Gastroesophageal sphincter (tissue), 4 donors: Measurements from ENCODE around the gene IMP3. TPM values are rescaled to one million over a fixed set of nuclear protein-coding genes. Genes with fewer than 3 reads are reported as not detected.
"Not testable (repeated sequence)": the region's sequence is repeated elsewhere in the genome, so short reads cannot be mapped to it uniquely, and the experiment has no call there.

Experiments
- ATAC-seq: fragments of 150-250 bp; one replicate; pipeline ENCODE4 v1.9.1; 2016; ENCODE audit warnings: mild to moderate bottlenecking, moderate library complexity
- H3K27ac ChIP-seq, 4 donors: fragments of 200-600 bp; sonication (generic) in 3 of 4; 1 replicate in 3 of 4; 2 replicates in 1 of 4; pipeline ENCODE4 v1.5.1; 2016 to 2019
- H3K27me3 ChIP-seq: fragments of 200-600 bp; sonication (generic); one replicate; pipeline ENCODE4 v1.5.1; 2019
- H3K36me3 ChIP-seq, 2 donors: fragments of 200-600 bp; sonication (generic); one replicate each; pipeline ENCODE4 v1.5.1; 2019; ENCODE audit warnings: control low read depth in 1 of 2
- H3K4me1 ChIP-seq, 3 donors: fragments of 200-600 bp; sonication (generic); 1 replicate in 2 of 3; 2 replicates in 1 of 3; pipeline ENCODE4 v1.5.1; 2016 to 2019; ENCODE audit warnings: control low read depth in 2 of 3
- H3K4me3 ChIP-seq, 2 donors: fragments of 200-600 bp; sonication (generic); one replicate each; pipeline ENCODE4 v1.5.1; 2019; ENCODE audit warnings: mild to moderate bottlenecking in 1 of 2, moderate library complexity in 1 of 2
- H3K9me3 ChIP-seq, 3 donors: fragments of 200-600 bp; sonication (generic); one replicate each; pipeline ENCODE4 v1.5.1; 2017 to 2019; ENCODE audit warnings: control low read depth in 2 of 3
- EP300 ChIP-seq: sonication (generic); formaldehyde crosslinking; IDR thresholded peaks from one replicate; pipeline ENCODE4 v1.6.1; 2017; ENCODE audit warnings: antibody characterized with exemption, mild to moderate bottlenecking
- POLR2A ChIP-seq, 2 donors: fragments of 450-650 bp; IDR thresholded peaks; one replicate each; pipeline ENCODE4 v1.6.1; 2017; ENCODE audit warnings: antibody characterized with exemption in 2 of 2, mild to moderate bottlenecking in 2 of 2, moderate library complexity in 1 of 2
- POLR2AphosphoS5 ChIP-seq: sonication (generic); formaldehyde crosslinking; IDR thresholded peaks from one replicate; pipeline ENCODE4 v1.6.1; 2017; ENCODE audit warnings: antibody characterized with exemption
- WGBS, 2 donors: methylation state at CpG; one replicate each; pipeline ENCODE4 v1.1.5; 2018; ENCODE audit warnings: low coverage in 1 of 2; 5-methylcytosine and 5-hydroxymethylcytosine counted together
- total RNA-seq, 4 donors: library from RNA; depleted of rRNA; stranded (reverse); fragments of >200 nt; gene quantifications; one replicate each; pipeline ENCODE4 v1.1.0, GENCODE V29; 2016
- TF ChIP-seq, protein P1 (sequence below), 4 experiments: fragments of 200-600 bp in 2 of 4; fragments of 450-650 bp in 2 of 4; sonication (generic) in 1 of 4; IDR thresholded peaks; one replicate each; pipeline ENCODE4 v1.5.1; 2017 to 2019; ENCODE audit warnings: antibody characterized with exemption in 4 of 4, mild to moderate bottlenecking in 2 of 4, moderate library complexity in 2 of 4

Gene IMP3
- total RNA-seq, 4 donors from 2014 or later: 72.8 to 94.9 (median 85.5) TPM

DNA sequence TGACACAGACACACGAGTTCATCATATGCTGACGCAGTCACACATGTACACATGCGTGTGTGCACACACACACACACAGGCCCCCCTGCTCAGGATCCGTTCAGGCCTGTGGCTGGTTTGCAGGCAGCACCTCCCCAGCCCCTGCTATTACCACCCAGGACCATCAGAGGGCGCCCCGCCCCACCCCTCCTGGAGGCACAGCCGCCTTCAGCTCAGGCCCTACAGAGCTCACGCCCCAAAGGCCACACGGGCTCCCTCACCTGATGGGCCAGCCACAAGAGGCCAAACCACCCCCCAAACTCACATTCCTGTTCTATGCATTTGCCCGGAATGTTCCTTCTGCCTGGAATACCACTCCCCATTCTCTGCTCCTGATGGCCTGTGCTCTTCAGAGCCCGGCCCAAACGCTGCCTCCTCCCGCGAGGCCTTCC, 46.2 kb upstream of the IMP3 start:
- Histone ChIP-seq H3K36me3 (peaks cover 0 to 86% of the 10 kb centered on the region in 2 donors), H3K4me1 (peaks cover 0 to 39% (median 10%) of the 10 kb centered on the region in 3 donors), H3K27ac (peak overlapping the region in 3 of 4 donors; percentile 42 to 66 (median 60))
- not testable (repeated sequence) for H3K9me3 ChIP-seq, H3K4me3 ChIP-seq, H3K27me3 ChIP-seq
- 0% methylated on average over 1 of the region's 14 CpGs; no CpG with 5 or more reads in 1 of the 2 donors for WGBS, 2 donors
- TF ChIP-seq, protein P1, sequence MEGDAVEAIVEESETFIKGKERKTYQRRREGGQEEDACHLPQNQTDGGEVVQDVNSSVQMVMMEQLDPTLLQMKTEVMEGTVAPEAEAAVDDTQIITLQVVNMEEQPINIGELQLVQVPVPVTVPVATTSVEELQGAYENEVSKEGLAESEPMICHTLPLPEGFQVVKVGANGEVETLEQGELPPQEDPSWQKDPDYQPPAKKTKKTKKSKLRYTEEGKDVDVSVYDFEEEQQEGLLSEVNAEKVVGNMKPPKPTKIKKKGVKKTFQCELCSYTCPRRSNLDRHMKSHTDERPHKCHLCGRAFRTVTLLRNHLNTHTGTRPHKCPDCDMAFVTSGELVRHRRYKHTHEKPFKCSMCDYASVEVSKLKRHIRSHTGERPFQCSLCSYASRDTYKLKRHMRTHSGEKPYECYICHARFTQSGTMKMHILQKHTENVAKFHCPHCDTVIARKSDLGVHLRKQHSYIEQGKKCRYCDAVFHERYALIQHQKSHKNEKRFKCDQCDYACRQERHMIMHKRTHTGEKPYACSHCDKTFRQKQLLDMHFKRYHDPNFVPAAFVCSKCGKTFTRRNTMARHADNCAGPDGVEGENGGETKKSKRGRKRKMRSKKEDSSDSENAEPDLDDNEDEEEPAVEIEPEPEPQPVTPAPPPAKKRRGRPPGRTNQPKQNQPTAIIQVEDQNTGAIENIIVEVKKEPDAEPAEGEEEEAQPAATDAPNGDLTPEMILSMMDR (IDR thresholded peaks at IDR 0.05): peak in 3 of 4 experiments; percentile 80 to 91 (median 89)
- ATAC-seq: peak; percentile 78

DNA sequence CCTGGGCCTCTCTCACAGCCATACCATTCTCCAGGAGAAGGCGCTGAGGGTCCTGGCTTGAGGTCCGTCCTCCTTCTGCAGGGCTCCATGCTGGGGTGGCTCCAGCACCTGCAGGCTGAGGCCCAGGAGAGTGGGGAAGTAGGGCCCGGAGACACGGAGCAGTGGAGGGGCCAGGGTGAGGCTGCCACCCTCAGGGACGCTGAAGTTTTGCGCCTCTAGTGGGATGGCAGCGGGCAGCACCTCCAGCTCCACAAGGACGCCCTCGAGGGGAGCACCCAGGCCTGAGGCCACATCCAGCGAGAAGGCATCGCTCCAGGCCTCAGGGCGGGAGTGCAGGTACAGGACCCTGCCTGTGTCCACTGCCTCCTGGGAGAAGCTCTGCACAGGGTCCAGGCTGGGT, 45.2 kb upstream of the IMP3 start:
- H3K27me3 ChIP-seq: no peaks in the 10 kb centered on the region
- H3K27ac ChIP-seq: peak overlapping the region in 3 of 4 donors; percentile 35 to 66 (median 60)
- no peak for TF ChIP-seq EP300
- ATAC-seq: no peak
- H3K9me3 ChIP-seq: no peaks in the 10 kb centered on the region
- WGBS, 2 donors: no CpG with 5 or more reads among the region's 12 CpGs
- peaks cover 0 to 86% of the 10 kb centered on the region in 2 donors for H3K36me3 ChIP-seq
- no peak overlapping the region for H3K4me3 ChIP-seq
- peaks cover 0 to 39% (median 10%) of the 10 kb centered on the region in 3 donors for H3K4me1 ChIP-seq

DNA sequence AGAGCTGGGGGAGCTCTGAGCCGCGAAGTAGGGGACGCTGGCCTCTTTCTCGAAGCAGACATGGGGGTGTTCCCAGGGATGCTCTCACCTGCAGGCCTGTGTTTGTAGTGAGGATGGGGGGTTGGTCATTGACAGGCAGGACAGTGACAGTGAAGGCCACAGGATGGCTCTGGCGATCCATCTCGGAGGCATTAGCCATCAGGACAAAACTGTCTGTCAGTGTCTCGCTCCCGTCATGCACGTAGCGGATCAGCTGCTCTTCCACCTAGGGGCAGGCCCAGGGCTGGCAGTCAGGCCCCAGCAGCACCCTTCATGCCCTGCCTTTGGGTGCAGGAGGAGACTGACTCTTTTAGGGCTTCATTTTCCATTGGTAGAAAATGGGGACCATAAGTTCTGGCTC, 44.6 kb upstream of the IMP3 start:
- ATAC-seq: no peak
- Histone ChIP-seq H3K4me3 (no peak overlapping the region), H3K9me3 (no peaks in the 10 kb centered on the region), H3K4me1 (peaks cover 0 to 39% (median 10%) of the 10 kb centered on the region in 3 donors), H3K27me3 (no peaks in the 10 kb centered on the region), H3K36me3 (peaks cover 0 to 86% of the 10 kb centered on the region in 2 donors), H3K27ac (peak overlapping the region in 2 of 4 donors; percentile 35 to 66)
- WGBS, 2 donors: no CpG with 5 or more reads among the region's 10 CpGs
- TF ChIP-seq EP300: no peak
- TF ChIP-seq, protein P1 (IDR thresholded peaks at IDR 0.05): no peak
- no peak for TF ChIP-seq POLR2AphosphoS5
- no peak for TF ChIP-seq POLR2A (IDR thresholded peaks at IDR 0.05)

DNA sequence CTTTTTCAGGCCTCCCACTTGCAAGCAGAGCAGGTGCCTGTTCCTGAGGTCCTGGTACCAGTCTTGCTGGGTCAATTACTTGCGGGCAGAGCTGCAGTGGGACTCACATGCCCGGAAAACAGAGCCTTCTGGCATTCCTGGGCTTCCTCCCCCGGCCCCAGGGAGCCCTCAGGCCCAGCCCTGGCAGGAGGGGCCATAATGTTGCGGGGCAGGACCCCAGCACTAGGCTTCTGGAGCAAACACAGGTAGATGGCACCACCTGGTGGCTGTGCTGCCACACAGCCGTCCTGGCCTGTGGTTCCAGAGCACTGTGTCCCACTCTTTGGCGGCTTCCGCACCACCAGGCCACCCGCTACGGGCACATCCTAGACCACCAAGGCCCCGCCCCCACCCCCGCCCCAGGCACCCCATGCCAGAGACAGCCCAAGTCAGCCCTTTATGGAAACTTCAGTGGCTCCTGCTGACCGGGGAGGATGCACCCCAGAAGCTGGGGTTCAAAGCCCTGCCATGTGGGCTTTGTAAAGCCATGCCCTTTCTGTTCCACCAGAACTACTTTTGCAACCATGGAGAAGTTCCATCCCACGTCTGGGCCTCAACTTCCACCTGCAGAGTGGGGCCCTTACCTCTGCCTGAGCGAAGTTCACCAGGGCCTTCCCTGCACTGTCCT, 43.8 kb upstream of the IMP3 start:
- H3K4me3 ChIP-seq, H3K9me3 ChIP-seq, H3K27me3 ChIP-seq: not testable (repeated sequence)
- peak; percentile 69 for ATAC-seq
- H3K27ac ChIP-seq: peak overlapping the region in 3 of 4 donors; percentile 35 to 68 (median 66)
- WGBS, 2 donors: no CpG with 5 or more reads among the region's 14 CpGs
- peaks cover 0 to 86% of the 10 kb centered on the region in 2 donors for H3K36me3 ChIP-seq
- H3K4me1 ChIP-seq: peaks cover 0 to 39% (median 10%) of the 10 kb centered on the region in 3 donors
- TF ChIP-seq, protein P1 (IDR thresholded peaks at IDR 0.05): peak in 3 of 4 experiments; percentile 65 to 83 (median 69)

DNA sequence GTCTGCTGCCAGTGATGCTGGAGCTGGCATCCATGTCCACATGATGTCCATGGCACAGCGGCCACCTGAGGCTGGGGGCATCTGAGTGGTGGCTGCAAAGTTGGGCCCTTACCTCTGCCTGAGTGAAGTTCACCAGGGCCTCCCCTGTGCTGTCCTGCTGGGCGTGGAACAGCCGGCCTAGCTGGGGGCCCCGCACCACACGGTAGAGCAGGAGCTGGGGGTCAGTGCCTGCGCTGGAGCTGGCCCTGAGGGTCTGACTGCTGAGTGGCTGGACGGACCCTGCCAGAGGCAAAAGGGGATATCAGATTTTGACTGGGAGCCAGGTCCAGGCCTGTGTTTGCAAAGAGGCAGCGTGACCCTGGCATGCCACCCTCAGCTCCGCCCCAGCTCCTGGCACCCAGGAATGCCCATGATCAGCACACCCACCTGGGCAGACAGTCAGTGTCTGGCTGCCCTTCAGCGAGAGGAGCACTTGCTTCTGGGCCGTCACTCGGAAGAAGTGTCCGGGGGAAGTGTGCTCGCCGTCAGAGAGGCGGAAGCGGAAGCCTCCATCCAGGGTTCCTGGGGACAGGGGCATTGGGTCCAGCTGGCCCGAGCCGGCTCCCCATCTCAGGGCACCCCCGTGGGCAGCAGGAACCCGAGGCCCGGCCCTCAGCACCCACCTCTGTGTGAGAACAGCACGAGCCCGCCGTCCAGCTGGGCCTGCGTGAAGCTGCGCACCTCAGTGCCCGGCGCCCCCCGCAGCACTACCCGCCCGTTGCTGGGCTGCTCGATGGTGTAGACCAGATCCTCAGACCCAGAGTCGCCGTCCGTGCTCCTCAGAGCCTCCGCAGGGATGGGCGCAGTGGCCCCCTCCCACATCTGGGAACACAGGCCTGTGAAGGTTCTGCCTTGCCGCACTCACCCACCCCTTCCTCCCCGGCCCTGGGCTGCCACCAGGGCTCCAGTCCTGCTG, 42.4 kb upstream of the IMP3 start:
- H3K4me3 ChIP-seq: no peak overlapping the region
- H3K9me3 ChIP-seq: no peaks in the 10 kb centered on the region
- TF ChIP-seq POLR2AphosphoS5 (peak; percentile 2), EP300 (no peak)
- TF ChIP-seq, protein P1 (IDR thresholded peaks at IDR 0.05): no peak
- 86% methylated on average over 8 of the region's 40 CpGs; no CpG with 5 or more reads in 1 of the 2 donors for WGBS, 2 donors
- H3K36me3 ChIP-seq: peaks cover 0 to 86% of the 10 kb centered on the region in 2 donors
- no peak for ATAC-seq
- no peaks in the 10 kb centered on the region for H3K27me3 ChIP-seq
- H3K27ac ChIP-seq: peak overlapping the region in 3 of 4 donors; percentile 35 to 68 (median 66)
- peaks cover 0 to 39% (median 10%) of the 10 kb centered on the region in 3 donors for H3K4me1 ChIP-seq
